HEK293 (cell line): ENCODE measurements around the gene DACT2.

Source experiments
- ZNF10 ChIP-seq: fragments of 450-650 bp; formaldehyde crosslinking; IDR thresholded peaks from 2 replicates; pipeline ENCODE4 v1.5.1; 2017; ENCODE audit warnings: missing biosample characterization, missing genetic modification characterization
- ZNF707 ChIP-seq: fragments of 450-650 bp; formaldehyde crosslinking; IDR thresholded peaks from 2 replicates; pipeline ENCODE4 v1.5.1; 2016; ENCODE audit warnings: missing biosample characterization, missing genetic modification characterization
- ZNF830 ChIP-seq: fragments of 450-650 bp; IDR thresholded peaks from 2 replicates; pipeline ENCODE4 v1.5.0; 2018; ENCODE audit warnings: missing biosample characterization, missing genetic modification characterization, low read depth, mild to moderate bottlenecking, moderate library complexity
- TF ChIP-seq, protein P1 (sequence below): fragments of 450-650 bp; formaldehyde crosslinking; IDR thresholded peaks from 2 replicates; pipeline ENCODE4 v1.5.1; 2016; ENCODE audit warnings: missing biosample characterization, missing genetic modification characterization

- TF ChIP-seq ZNF10 (tag by site-specific recombination), result no peak
- TF ChIP-seq, protein P1, sequence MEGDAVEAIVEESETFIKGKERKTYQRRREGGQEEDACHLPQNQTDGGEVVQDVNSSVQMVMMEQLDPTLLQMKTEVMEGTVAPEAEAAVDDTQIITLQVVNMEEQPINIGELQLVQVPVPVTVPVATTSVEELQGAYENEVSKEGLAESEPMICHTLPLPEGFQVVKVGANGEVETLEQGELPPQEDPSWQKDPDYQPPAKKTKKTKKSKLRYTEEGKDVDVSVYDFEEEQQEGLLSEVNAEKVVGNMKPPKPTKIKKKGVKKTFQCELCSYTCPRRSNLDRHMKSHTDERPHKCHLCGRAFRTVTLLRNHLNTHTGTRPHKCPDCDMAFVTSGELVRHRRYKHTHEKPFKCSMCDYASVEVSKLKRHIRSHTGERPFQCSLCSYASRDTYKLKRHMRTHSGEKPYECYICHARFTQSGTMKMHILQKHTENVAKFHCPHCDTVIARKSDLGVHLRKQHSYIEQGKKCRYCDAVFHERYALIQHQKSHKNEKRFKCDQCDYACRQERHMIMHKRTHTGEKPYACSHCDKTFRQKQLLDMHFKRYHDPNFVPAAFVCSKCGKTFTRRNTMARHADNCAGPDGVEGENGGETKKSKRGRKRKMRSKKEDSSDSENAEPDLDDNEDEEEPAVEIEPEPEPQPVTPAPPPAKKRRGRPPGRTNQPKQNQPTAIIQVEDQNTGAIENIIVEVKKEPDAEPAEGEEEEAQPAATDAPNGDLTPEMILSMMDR (tag by site-specific recombination), result no peak
- no peak for TF ChIP-seq ZNF707 (tag by site-specific recombination)
- TF ChIP-seq ZNF830, result no peak
These were observed 35.4 kb downstream of the DACT2 start for GRCh38 chr6:168284187-168284586.
